ENCODE data around the gene TPSAB1. TPM values are rescaled to one million over a fixed set of nuclear protein-coding genes. Genes with fewer than 3 reads are reported as not detected.
"Not testable (repeated sequence)": the region's sequence is repeated elsewhere in the genome, so short reads cannot be mapped to it uniquely, and the experiment has no call there.

The TPSAB1 gene
- total RNA-seq: not detected in 2 replicates

GRCh38 chr16:1240436-1240835, at the start of gene TPSAB1:
Gene TPSAB1, plus strand, starts transcription at chr16:1240705. Its CDS starts 234 bp downstream, at chr16:1240939.
- intact Hi-C loops (cut with micrococcal nuclease): not testable (repeated sequence)

DNA sequence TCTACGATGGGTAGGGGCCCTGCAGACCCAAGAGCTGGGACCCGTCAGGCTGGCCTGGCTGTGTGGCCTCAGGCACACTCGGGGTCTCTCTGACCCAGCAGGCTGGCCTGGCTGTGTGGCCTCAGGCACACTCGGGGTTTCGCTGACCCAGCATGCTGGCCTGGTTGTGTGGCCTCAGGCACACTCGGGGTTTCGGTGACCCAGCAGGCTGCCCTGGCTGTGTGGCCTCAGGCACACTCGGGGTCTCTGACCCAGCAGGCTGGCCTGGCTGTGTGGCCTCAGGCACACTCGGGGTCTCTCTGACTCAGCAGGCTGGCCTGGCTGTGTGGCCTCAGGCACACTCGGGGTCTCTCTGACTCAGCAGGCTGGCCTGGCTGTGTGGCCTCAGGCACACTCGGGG, 49.7 kb upstream of the TPSAB1 start:
- intact Hi-C loops (cut with micrococcal nuclease): not testable (repeated sequence)

GRCh38 chr16:1192384-1193073, 48.0 kb upstream of the TPSAB1 start:
- intact Hi-C loops (cut with micrococcal nuclease): no loop called here

DNA sequence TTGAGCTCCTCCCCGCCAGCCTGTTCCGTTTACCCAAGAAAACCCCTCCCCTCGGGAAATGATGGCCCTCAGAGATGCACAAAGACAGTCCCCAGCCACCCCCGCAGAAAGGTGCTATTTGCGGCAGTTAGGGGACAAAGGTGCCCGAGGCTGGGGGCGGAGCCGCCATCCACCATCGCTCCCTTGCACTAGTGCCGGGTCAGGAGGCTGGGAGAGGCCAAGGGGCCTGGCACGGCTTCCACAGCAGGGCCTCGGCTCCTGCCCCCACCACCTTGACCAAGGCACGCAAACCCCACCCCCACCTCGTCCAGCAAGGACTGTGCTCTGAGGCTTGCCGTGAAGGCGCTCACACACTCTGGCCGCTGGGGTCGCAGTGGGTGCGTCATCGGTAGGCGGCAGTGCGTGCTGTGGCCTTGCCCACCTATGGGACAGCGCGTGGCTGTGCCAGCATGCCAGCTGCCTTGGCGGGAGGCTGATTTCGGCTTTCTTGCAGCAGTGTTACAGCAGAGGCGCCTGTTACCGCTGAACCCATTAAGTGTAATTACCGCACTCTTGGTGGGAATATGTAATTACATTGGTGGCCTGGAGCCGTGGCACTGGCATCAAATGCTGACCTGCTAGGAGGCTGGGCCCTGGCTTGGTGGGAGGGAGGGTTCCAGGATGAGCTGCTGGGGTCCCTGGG, 47.2 kb upstream of the TPSAB1 start:
- intact Hi-C loops (cut with micrococcal nuclease): no loop called here

- intact Hi-C loops (cut with micrococcal nuclease): no loop called here
Measured at GRCh38 chr16:1193825-1194581, 46.5 kb upstream of the TPSAB1 start.

DNA sequence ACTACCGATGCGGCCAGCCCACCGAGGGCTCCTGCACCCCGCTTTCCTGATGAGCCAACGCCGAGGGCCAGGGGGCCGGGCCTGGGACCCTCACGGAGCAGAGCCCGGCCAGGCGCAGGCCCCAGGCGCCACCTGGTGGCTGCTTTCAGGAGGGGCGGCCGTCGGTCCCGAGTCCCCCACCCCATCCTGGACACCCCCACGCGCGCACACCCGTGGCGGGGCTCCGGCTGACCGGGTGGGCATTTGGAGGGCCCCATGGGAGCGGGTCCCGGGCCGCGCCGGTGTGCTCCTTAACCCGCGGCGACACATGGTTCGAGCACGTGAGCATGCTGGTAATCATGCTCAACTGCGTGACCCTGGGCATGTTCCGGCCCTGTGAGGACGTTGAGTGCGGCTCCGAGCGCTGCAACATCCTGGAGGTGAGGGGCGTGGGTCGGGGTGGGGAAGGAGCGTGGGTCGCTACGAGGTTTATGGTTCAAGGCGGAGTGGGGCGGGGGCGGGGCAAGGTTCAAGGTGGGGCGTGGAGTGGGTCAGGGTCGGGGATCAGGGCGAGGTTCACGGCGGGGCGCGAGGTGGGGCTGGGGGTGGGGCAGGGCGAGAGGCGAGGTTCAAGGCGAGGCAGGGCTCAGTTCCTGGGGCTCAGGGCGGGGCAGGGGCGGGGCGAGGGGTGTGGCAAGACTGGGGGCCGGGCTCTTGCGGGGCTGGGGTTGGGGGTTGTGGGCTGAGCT, 45.7 kb upstream of the TPSAB1 start:
- intact Hi-C loops (cut with micrococcal nuclease): no loop called here

GRCh38 chr16:1195393-1195666, 45.2 kb upstream of the TPSAB1 start:
- intact Hi-C loops (cut with micrococcal nuclease): no loop called here

DNA sequence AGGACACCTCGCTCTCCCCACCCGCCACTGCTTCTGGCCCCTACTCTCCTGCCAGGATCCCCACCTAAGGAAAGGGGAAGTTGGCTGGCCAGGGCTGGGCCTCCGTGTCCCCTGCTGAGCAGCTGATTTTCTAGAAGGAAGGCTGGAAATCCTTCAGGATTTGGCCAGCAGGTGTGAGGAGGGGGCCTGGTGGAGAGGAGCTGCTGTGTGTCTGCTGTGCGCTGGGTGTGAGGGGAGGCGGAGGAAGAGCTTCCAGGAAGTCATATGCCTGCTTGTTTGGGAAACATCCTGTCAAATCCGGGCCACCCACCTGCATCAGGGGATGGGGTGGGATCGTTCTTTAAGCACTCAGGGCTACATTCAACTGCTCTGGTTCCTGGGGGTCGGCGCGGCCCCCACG, 44.0 kb upstream of the TPSAB1 start:
- intact Hi-C loops (cut with micrococcal nuclease): no loop called here

- intact Hi-C loops (cut with micrococcal nuclease): no loop called here
Measured at GRCh38 chr16:1197237-1197866, 43.2 kb upstream of the TPSAB1 start.

DNA sequence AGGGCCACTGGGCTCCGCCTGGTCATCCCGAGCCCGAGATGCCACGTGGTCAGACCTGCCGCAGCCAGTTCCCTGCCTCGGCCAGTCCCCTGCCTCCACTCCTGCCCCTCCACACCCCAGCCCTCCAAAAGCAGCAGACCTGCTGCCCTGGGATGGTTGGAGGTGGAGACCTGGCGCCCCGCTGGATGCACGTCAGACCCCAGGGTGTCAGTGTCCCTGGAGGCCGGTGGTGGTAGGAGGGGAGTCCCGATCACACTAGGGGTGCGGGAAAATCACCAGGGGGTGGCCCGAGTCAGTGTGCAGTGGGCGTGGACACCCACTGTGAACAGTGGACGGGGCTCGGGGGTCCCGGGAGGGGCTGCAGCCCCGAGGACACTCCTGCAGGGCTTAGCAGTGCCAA, 42.3 kb upstream of the TPSAB1 start:
- intact Hi-C loops (cut with micrococcal nuclease): no loop called here

- intact Hi-C loops (cut with micrococcal nuclease): not testable (repeated sequence)
Measured at GRCh38 chr16:1198671-1199346, 41.7 kb upstream of the TPSAB1 start.

GRCh38 chr16:1199347-1200013, 41.0 kb upstream of the TPSAB1 start:
- intact Hi-C loops (cut with micrococcal nuclease): no loop called here

DNA sequence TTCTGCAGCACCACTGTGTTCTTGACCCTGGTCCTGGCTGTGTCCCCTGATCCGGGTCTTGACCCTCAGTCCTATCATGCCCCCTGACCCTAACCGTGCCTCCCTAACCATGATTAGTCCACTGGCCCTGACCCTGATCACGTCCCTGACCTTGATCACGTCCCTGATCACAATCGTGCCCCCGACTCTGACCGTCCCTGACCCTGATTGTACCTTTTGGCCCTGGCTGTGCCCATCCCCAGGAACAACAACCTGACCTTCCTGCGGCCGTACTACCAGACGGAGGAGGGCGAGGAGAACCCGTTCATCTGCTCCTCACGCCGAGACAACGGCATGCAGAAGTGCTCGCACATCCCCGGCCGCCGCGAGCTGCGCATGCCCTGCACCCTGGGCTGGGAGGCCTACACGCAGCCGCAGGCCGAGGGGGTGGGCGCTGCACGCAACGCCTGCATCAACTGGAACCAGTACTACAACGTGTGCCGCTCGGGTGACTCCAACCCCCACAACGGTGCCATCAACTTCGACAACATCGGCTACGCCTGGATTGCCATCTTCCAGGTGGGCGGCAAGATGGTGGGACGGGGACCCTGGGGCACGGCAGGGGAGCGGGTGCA, 40.4 kb upstream of the TPSAB1 start:
- intact Hi-C loops (cut with micrococcal nuclease): no loop called here

DNA sequence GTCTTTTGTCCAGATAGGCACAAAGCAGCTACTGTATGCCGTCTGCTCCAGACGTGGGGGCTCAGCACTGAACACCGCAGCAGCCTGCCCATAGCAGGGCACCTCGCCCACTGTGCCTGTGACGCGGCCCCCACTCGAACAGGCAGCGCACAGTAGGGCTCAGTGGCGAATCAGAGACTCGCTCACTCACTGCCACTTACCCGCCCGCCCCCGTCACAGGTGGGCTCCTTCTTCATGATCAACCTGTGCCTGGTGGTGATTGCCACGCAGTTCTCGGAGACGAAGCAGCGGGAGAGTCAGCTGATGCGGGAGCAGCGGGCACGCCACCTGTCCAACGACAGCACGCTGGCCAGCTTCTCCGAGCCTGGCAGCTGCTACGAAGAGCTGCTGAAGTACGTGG, 39.1 kb upstream of the TPSAB1 start:
- intact Hi-C loops (cut with micrococcal nuclease): no loop called here

DNA sequence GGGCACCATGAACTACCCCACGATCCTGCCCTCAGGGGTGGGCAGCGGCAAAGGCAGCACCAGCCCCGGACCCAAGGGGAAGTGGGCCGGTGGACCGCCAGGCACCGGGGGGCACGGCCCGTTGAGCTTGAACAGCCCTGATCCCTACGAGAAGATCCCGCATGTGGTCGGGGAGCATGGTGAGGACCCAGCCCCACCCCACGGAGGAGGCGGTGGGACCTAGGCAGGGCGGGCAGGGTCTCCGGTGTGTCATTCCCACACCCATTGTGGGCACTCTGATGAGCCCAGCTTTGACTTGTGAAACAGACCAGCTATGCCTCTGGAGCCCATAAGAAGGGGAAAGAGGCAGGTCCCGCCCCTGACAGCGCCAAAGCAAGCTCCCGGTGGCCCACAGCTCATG, 38.2 kb upstream of the TPSAB1 start:
- intact Hi-C loops (cut with micrococcal nuclease): no loop called here

- intact Hi-C loops (cut with micrococcal nuclease): no loop called here
Measured at GRCh38 chr16:1204933-1205332, 35.6 kb upstream of the TPSAB1 start.

- intact Hi-C loops (cut with micrococcal nuclease): no loop called here
Measured at GRCh38 chr16:1206326-1206725, 34.2 kb upstream of the TPSAB1 start.

GRCh38 chr16:1206786-1207185, 33.7 kb upstream of the TPSAB1 start:
- intact Hi-C loops (cut with micrococcal nuclease): no loop called here

GRCh38 chr16:1208239-1208830, 32.2 kb upstream of the TPSAB1 start:
- intact Hi-C loops (cut with micrococcal nuclease): no loop called here

DNA sequence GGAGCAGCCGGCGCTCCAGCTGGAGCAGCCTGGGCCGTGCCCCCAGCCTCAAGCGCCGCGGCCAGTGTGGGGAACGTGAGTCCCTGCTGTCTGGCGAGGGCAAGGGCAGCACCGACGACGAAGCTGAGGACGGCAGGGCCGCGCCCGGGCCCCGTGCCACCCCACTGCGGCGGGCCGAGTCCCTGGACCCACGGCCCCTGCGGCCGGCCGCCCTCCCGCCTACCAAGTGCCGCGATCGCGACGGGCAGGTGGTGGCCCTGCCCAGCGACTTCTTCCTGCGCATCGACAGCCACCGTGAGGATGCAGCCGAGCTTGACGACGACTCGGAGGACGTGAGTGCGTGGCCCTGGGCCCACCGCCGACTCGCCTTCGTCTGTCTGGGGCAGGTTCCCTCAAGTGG, 31.4 kb upstream of the TPSAB1 start:
- intact Hi-C loops (cut with micrococcal nuclease): no loop called here
